Loucy (cell line): Measurements from ENCODE around the gene TLR9.

Experiments used
- EZH2phosphoT487 ChIP-seq: fragments of 200-600 bp; IDR thresholded peaks from 2 replicates; pipeline ENCODE4 v1.6.1; 2018; ENCODE audit warnings: antibody characterized with exemption, mild to moderate bottlenecking, moderate library complexity, borderline replicate concordance
- TF ChIP-seq, protein P1 (sequence below): fragments of 200-600 bp; sonication (generic); conservative IDR thresholded peaks from 2 replicates; pipeline ENCODE4 v1.5.1; 2014; ENCODE audit warnings: mild to moderate bottlenecking, antibody characterized with exemption, low read length

DNA sequence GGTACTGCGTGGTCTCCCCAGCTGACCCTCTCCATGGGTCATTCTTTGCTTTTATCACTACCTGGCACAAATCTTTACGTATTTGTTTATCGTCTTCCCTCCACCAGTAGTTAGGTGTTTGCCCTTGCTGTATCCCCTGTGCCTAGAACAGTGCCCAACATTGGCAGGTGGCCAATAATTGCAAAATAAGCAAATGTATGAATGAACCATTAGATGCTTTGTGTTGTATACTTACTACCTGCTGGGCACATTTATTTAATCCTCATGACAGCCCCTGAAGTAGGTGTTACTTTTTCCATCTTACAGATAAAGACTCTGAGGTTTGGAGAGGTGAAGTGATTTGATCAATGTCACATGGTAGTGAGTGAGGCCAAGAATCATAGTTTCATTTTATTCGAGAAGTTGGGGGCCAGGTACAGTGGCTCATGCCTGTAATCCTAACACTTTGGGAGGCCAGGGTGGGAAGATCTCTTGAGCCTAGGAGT lies 15.5 kb upstream of the TLR9 start:
- TF ChIP-seq, protein P1, sequence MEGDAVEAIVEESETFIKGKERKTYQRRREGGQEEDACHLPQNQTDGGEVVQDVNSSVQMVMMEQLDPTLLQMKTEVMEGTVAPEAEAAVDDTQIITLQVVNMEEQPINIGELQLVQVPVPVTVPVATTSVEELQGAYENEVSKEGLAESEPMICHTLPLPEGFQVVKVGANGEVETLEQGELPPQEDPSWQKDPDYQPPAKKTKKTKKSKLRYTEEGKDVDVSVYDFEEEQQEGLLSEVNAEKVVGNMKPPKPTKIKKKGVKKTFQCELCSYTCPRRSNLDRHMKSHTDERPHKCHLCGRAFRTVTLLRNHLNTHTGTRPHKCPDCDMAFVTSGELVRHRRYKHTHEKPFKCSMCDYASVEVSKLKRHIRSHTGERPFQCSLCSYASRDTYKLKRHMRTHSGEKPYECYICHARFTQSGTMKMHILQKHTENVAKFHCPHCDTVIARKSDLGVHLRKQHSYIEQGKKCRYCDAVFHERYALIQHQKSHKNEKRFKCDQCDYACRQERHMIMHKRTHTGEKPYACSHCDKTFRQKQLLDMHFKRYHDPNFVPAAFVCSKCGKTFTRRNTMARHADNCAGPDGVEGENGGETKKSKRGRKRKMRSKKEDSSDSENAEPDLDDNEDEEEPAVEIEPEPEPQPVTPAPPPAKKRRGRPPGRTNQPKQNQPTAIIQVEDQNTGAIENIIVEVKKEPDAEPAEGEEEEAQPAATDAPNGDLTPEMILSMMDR, result no peak
- TF ChIP-seq EZH2phosphoT487, result no peak
